HG03575 (cell line): ENCODE results near the gene GAGE10.
"Not testable (repeated sequence)": the region's sequence is repeated elsewhere in the genome, so short reads cannot be mapped to it uniquely, and the experiment has no call there.

Source experiments
- ATAC-seq: cut with Tn5 transposase; IDR thresholded peaks from one replicate; pipeline ENCODE4 v1.9.1; 2021; ENCODE audit not compliant: unreplicated experiment, insufficient number of reproducible peaks, low FRiP score; ENCODE audit errors: extremely low read depth

The GAGE10 gene

GRCh38 chrX:49272421-49272820 is 31.0 kb upstream of the GAGE10 start:
- no peak for ATAC-seq

GRCh38 chrX:49273181-49273727 is 30.2 kb upstream of the GAGE10 start:
- no peak for ATAC-seq

- no peak for ATAC-seq
Measured at GRCh38 chrX:49276207-49276606, 27.2 kb upstream of the GAGE10 start.

- no peak for ATAC-seq
Measured at GRCh38 chrX:49276671-49277534, 26.5 kb upstream of the GAGE10 start.

- ATAC-seq, result no peak
Measured at GRCh38 chrX:49277535-49277830, 26.0 kb upstream of the GAGE10 start.

- ATAC-seq, result no peak
Measured at GRCh38 chrX:49278081-49278480, 25.4 kb upstream of the GAGE10 start.

GRCh38 chrX:49282647-49283011 is 20.8 kb upstream of the GAGE10 start:
- ATAC-seq, result no peak

- no peak for ATAC-seq
Measured at GRCh38 chrX:49284212-49284611, 19.2 kb upstream of the GAGE10 start.

GRCh38 chrX:49286136-49286535 is 17.3 kb upstream of the GAGE10 start:
- ATAC-seq, result no peak

GRCh38 chrX:49286581-49286980 is 16.9 kb upstream of the GAGE10 start:
- ATAC-seq, result no peak

GRCh38 chrX:49287665-49288064 is 15.8 kb upstream of the GAGE10 start:
- ATAC-seq, result no peak

- no peak for ATAC-seq
Measured at GRCh38 chrX:49290215-49290614, 13.2 kb upstream of the GAGE10 start.

- no peak for ATAC-seq
Measured at GRCh38 chrX:49291615-49292337, 11.7 kb upstream of the GAGE10 start.

- ATAC-seq, result no peak
Measured at GRCh38 chrX:49292400-49293362, 10.8 kb upstream of the GAGE10 start.

- not testable (repeated sequence) for ATAC-seq
Measured at GRCh38 chrX:49299293-49299692, 4.2 kb upstream of the GAGE10 start.

GRCh38 chrX:49300703-49301102 is 2.7 kb upstream of the GAGE10 start:
- no peak for ATAC-seq

- ATAC-seq, result not testable (repeated sequence)
Measured at GRCh38 chrX:49307775-49308174, 4.3 kb downstream of the GAGE10 start.

- ATAC-seq, result no peak
Measured at GRCh38 chrX:49308604-49309269, 5.3 kb downstream of the GAGE10 start.
